Measurements from ENCODE around the gene BRD9.
"Not testable (repeated sequence)": the region's sequence is repeated elsewhere in the genome, so short reads cannot be mapped to it uniquely, and the experiment has no call there.

BRD9 gene

DNA sequence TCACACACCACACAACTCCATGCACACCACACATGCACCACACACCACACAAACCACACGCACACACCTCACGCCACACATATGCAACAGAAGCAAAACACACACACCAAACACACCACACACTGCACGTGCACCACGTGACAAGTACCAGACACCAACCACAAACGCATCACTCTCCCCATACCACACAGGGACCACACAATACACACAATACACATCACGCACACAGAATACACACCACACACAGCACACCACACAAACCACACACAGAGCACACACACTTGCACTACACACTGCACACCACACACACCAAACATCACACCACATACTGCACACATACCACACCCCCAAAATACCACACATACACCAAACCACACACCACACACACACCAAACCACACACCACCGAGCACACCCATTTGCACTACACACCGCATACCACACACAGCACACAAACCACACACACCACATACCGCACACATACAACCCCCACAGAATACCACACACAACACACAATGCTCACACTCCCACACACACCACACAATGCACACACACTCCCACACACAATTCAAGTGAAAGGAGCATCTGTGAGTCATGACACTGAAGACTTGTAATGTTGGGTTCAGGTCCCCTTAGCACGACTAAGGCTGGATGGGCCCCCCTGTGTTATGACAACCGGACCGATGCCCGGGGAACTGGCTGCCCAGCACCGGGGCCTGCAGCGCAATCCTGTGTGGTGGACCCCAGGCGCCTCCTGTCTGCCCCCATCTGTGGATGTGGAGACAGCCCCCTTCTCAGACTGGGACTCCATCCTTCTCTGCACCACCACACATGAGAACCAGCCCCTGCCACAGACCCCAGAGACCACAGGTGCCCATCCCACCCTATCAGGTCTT lies 35.8 kb downstream of the BRD9 start:
- DNase-seq (ENCODE audit: low read depth): no peak

GRCh38 chr5:855771-856530 lies 36.6 kb downstream of the BRD9 start:
- no peak for DNase-seq (ENCODE audit: low read depth)

- DNase-seq (ENCODE audit: low read depth): no peak
These were observed 37.4 kb downstream of the BRD9 start for GRCh38 chr5:854966-855743.

DNA sequence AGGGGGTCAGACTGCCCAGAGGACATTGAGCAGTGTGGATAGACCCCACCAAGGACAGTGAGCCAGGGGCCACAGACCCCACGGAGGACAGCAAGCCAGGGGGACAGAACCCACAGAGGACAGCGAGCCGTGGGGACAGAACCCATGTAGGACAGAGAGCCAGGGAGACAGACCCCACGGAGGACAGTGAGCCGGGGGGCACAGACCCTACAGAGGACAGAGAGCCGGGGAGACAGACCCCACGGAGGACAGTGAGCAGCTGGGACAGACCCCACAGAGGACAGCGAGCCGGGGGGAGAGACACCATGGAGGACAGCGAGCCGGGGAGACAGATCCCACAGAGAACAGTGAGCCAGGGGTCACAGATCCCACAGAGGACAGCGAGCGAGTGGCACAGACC lies 38.4 kb downstream of the BRD9 start:
- DNase-seq (ENCODE audit: low read depth): no peak

- not testable (repeated sequence) for DNase-seq (ENCODE audit: low read depth)
These were observed 39.0 kb downstream of the BRD9 start for GRCh38 chr5:853416-854090.

DNA sequence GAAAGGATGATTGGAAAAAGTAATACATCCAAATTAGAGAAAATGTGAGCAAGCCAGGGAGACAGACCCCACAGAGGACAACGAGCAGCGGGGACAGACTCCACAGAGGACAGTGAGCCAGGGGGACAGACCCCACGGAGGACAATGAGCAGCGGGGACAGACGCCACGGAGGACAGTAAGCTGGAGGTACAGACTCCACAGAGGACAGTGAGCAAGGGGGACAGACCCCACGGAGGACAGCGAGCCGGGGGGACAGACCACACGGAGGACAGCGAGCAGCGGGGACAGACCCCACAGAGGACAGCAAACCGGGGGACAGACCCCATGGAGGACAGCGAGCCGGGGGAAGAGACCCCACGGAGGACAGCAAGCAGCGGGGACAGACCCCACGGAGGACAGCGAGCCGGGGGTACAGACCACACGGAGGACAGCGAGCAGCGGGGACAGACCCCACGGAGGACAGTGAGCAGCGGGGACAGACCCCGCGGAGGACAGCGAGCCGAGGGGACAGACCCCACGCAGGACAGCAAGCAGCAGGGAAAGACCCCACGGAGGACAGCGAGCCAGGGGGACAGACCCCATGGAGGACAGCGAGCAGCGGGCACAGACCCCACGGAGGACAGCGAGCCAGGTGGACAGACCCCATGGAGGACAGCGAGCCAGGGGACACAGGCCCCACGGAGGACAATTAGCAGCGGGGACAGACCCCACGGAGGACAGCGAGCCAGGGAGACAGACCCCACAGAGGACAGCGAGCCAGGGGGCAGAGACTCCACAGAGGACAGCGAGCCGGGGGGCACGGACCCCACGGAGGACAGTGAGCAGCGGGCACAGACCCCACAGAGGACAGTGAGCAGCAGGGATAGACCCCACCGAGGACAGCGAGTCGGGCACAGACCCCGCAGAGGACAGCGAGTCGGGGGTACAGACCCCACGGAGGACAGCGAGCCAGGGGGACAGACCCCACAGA lies 39.9 kb downstream of the BRD9 start:
- DNase-seq (ENCODE audit: low read depth): no peak

DNA sequence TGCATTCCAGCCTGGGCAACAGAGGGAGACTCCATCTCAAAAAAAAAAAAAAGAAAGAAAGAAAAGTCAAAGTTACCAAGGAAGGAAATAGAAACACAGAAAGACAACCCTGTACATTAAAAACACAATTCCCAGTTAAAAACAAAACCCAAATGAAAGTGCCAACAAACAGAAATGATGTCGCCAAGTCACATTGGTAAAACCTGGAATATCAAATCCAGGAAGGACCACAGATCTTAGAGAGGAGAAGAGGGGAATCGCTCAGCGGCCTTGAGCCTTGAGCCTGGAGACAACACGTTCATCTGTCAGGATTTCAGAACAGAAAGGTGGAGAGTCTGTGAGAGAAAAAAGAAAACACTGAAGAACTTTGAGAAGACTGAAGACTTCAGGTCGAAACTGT lies 40.6 kb downstream of the BRD9 start:
- no peak for DNase-seq (ENCODE audit: low read depth)

GRCh38 chr5:851553-851952 lies 41.0 kb downstream of the BRD9 start:
- no peak for DNase-seq (ENCODE audit: low read depth)

DNA sequence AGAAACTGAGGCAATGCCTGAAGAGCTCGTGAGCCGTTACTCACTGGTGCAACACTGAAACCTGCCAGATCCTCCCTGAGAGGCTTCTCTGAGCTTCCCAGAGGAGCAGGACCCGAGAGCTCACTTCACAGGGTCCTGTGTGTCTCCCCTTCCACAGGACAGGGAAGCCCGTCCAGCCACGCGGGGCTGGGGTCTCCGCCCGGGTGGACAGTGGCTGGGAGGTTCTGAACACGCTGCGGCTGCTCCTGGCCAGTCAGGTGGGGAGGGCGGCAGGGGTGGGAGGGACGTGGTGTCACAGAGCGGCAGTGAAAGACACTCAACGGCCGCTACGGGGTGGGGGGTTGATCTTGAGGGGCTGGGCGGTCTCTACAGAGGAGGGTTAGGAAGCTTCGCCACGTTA lies 41.5 kb downstream of the BRD9 start:
- DNase-seq (ENCODE audit: low read depth): no peak

- DNase-seq (ENCODE audit: low read depth): no peak
These were observed 42.0 kb downstream of the BRD9 start, which contains the start of gene ZDHHC11 for GRCh38 chr5:850511-851006. TSS of gene ZDHHC11 (minus strand) at chr5:850986. CDS start at chr5:850602, 384 bp downstream.

DNA sequence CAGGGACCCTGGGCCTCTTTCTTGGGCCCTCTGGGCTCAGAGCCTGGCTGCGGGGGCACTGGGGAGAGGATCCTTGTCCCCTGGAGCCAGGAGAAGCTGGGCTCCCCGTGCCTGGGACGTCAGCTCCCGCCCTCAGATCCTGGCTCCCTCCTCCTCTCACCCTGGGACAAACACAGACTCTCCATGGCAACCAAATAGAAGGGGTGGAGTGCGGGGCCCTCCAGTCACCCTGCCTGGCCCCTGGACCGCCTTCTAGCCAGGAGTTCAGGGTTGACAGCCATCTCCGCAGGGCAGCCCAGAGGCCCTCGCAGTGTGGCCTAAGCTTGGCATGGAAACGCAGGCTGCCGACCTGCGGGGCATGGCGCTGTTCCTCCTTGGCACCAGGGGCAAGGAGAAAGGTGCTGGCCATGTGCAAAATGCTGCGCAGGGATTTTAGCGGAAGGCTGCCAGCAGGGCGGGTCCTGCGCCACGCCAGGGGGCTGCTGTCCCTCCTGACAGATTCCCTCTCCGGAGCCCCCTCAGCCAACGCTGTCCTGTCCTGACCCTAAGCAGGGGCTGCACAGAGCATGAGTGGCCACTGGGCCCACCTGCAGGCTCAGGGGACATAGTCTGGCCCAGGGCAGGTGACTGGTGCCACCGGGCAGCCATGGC lies 42.8 kb downstream of the BRD9 start:
- DNase-seq (ENCODE audit: low read depth): no peak

DNA sequence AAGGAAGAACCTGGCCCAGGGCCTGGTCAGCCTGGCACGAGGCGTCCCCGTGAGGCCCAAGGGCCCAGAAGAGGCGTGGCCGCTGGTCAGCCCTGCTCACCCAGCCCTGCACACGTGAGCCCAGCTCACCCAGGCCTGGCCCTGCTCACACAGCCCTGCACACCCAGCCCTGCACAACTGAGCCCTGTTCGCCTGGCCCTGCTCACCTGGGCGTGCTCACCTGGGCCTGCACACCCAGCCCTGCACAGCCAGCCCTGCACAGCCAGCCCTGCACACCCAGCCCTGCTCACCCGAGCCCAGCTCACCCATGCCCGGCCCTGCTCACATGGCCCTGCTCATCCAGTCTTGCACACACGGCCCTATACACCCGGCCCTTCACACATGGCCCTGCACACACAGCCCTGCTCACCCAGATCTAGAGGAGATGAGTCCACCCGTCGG lies 43.9 kb downstream of the BRD9 start:
- no peak for DNase-seq (ENCODE audit: low read depth)

- not testable (repeated sequence) for DNase-seq (ENCODE audit: low read depth)
These were observed 44.9 kb downstream of the BRD9 start for GRCh38 chr5:847736-848135.

DNA sequence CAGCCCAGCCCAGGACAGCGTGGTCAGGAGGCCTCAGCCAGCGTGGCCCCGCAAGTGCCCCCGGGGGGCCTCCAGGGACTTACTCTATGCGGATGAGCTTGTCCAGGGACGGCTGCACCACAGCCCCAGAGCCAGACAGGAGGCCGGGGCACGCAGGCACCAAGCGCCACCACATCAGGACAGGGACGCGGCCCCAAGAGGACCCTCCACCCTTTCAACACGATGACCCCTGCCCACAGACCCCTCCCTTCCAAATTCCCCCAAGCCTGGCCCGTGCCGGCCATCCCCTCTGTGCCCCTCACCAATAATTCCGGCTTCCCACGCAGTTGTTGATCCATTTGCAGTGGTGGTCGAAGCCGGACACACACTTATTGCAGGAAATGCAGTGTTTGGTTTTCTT lies 45.4 kb downstream of the BRD9 start:
- DNase-seq (ENCODE audit: low read depth): not testable (repeated sequence)

DNA sequence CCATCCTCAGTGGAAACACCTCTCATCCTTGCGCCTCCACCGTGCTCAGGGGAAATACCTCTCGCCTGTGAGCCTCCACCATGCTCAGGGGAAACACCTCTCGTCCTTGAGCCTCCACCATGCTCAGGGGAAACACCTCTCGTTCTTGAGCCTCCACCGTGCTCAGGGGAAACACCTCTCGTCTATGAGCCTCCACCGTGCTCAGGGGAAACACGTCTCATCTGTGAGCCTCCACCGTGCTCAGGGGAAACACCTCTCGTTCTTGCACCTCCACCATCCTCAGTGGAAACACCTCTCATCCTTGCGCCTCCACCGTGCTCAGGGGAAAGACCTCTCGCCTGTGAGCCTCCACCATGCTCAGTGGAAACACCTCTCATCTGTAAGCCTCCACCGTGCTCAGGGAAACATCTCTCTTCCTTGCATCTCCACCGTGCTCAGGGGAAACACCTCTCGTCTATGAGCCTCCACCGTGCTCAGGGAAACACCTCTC lies 46.0 kb downstream of the BRD9 start:
- not testable (repeated sequence) for DNase-seq (ENCODE audit: low read depth)

GRCh38 chr5:845676-846601 lies 46.7 kb downstream of the BRD9 start:
- not testable (repeated sequence) for DNase-seq (ENCODE audit: low read depth)

DNA sequence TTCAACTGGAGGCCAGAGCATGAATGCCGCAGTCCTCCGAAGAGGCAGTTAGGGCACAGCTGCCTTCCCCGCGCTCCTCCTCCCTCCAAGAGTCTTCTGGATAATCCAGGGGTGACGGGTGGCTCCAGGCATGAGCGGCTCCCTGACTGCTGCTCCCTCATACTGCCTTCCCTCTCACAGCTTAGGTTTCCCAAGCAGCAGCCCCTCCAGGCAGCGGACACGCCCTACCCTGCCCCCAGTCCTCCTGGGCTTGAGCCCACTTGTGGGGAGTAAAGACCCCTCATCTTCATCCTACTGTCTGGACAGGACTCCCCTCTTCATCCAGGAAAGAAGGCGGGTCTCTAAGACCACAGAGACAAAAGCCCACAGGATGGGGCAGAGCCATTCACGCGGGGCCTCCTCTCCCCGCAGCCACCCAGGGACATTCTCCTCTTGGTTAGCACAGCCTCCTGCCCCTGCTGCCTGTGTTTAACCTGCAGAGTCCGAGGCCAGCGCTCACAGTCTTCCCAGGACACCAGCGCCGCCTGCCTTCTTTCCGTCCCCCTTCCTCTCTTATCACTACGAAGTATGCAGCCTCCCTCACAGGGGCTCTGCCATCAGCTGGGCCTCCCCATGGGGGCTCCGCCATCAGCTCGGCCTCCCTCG lies 47.4 kb downstream of the BRD9 start:
- not testable (repeated sequence) for DNase-seq (ENCODE audit: low read depth)

- DNase-seq (ENCODE audit: low read depth): not testable (repeated sequence)
These were observed 48.2 kb downstream of the BRD9 start for GRCh38 chr5:844426-844825.

Data from stimulated activated CD8-positive, alpha-beta memory T cell treated with anti-CD3 and anti-CD28 coated beads, Interleukin-15, amount 100 ng/mL, for 1 hour (primary cell).